Stimulated activated CD4-positive, alpha-beta T cell treated with anti-CD3 and anti-CD28 coated beads, Interleukin-1b, Interleukin-23, amount 100 ng/mL, for 24 hours (primary cell): ENCODE results near the gene PFN1.

Experiments used
- DNase-seq, 4 experiments: peaks; one replicate each; pipeline ENCODE4 v3.0.0-alpha.2; 2020; ENCODE audit warnings: low read depth in 4 of 4, low spot score in 1 of 4

Gene PFN1

GRCh38 chr17:4968486-4969046 is 20.2 kb upstream of the PFN1 start:
- DNase-seq, result no peak

GRCh38 chr17:4967539-4968485 is 19.5 kb upstream of the PFN1 start, which contains the start of gene SPAG7:
Gene SPAG7 (minus strand): TSS chr17:4967817. CDS start chr17:4967804, 13 bp downstream.
- DNase-seq, result peak in 3 of 4 experiments; percentile 85 to 87 (median 85)

- DNase-seq, result peak in 3 of 4 experiments; percentile 76 to 89 (median 89)
Observed at GRCh38 chr17:4966844-4967538, 18.7 kb upstream of the PFN1 start.

- no peak for DNase-seq
Observed at GRCh38 chr17:4965311-4965986, 17.1 kb upstream of the PFN1 start.

- no peak for DNase-seq
Observed at GRCh38 chr17:4960279-4960922, 12.1 kb upstream of the PFN1 start.

GRCh38 chr17:4959261-4959965 is 11.1 kb upstream of the PFN1 start:
- DNase-seq, result no peak

GRCh38 chr17:4958102-4958501 is 9.8 kb upstream of the PFN1 start:
- DNase-seq, result no peak

- DNase-seq, result no peak
Observed at GRCh38 chr17:4956493-4957061, 8.2 kb upstream of the PFN1 start.

GRCh38 chr17:4955091-4955490 is 6.8 kb upstream of the PFN1 start:
- DNase-seq, result no peak

- DNase-seq, result no peak
Observed at GRCh38 chr17:4953451-4953961, 5.2 kb upstream of the PFN1 start.

- DNase-seq, result no peak
Observed at GRCh38 chr17:4951486-4951885, 3.2 kb upstream of the PFN1 start.

GRCh38 chr17:4950746-4951204 is 2.4 kb upstream of the PFN1 start, which contains the start of gene ENO3:
Gene ENO3 (plus strand): TSS chr17:4951119. CDS start chr17:4951830, 711 bp downstream.
- DNase-seq, result no peak

- peak in 1 of 4 experiments; percentile 30 for DNase-seq
Observed at GRCh38 chr17:4950075-4950745, 1.9 kb upstream of the PFN1 start.

- DNase-seq, result peak in 3 of 4 experiments; percentile 51 to 78 (median 59)
Observed at GRCh38 chr17:4949321-4950074, 1.2 kb upstream of the PFN1 start.

GRCh38 chr17:4948931-4949320 is 596 bp upstream of the PFN1 start:
- peak in 3 of 4 experiments; percentile 46 to 73 (median 71) for DNase-seq

GRCh38 chr17:4947411-4948165 is 742 bp downstream of the PFN1 start:
- DNase-seq, result peak in 3 of 4 experiments; percentile 46 to 63 (median 51)

- DNase-seq, result peak in 1 of 4 experiments; percentile 28
Observed at GRCh38 chr17:4947010-4947410, 1.3 kb downstream of the PFN1 start.
